Duodenal mucosa (tissue), 2 donors: ENCODE data around the gene CST11.

Experiments used
- H3K27ac ChIP-seq: one replicate; pipeline ENCODE4 v1.7.0; 2013; ENCODE audit warnings: low read depth, low read length
- H3K27me3 ChIP-seq, 2 donors: one replicate each; pipeline ENCODE4 v1.7.0; 2013; ENCODE audit warnings: low read length in 2 of 2, control low read depth in 1 of 2; ENCODE audit not compliant: insufficient read depth in 2 of 2, control insufficient read depth in 1 of 2
- H3K36me3 ChIP-seq, 2 donors: one replicate each; pipeline ENCODE4 v1.7.0; 2013; ENCODE audit warnings: low read length in 2 of 2, control low read depth in 1 of 2; ENCODE audit not compliant: insufficient read depth in 2 of 2, control insufficient read depth in 1 of 2
- H3K4me1 ChIP-seq, 2 donors: one replicate each; pipeline ENCODE4 v1.7.0; 2013; ENCODE audit warnings: low read length in 2 of 2, control low read depth in 1 of 2; ENCODE audit not compliant: insufficient read depth in 2 of 2, control insufficient read depth in 1 of 2
- H3K4me3 ChIP-seq, 2 donors: one replicate each; pipeline ENCODE4 v1.7.0; 2013; ENCODE audit warnings: low read length in 2 of 2, low read depth in 1 of 2
- H3K9ac ChIP-seq, 2 donors: one replicate each; pipeline ENCODE4 v1.7.0; 2013; ENCODE audit warnings: low read length in 2 of 2, low read depth in 1 of 2
- H3K9me3 ChIP-seq, 2 donors: one replicate each; pipeline ENCODE4 v1.7.0; 2013; ENCODE audit warnings: low read length in 2 of 2, control low read depth in 1 of 2; ENCODE audit not compliant: control insufficient read depth in 1 of 2

Gene CST11

GRCh38 chr20:23456409-23456808, 3.7 kb upstream of the CST11 start:
- Histone ChIP-seq H3K27ac (no peak overlapping the region), H3K9me3 (peaks cover 0 to 3% of the 10 kb centered on the region in 2 donors), H3K4me1 (no peaks in the 10 kb centered on the region), H3K9ac (no peak overlapping the region), H3K27me3 (peaks cover 3 to 5% of the 10 kb centered on the region in 2 donors), H3K4me3 (no peak overlapping the region), H3K36me3 (no peaks in the 10 kb centered on the region)

- Histone ChIP-seq H3K27me3 (peaks cover 3 to 5% of the 10 kb centered on the region in 2 donors), H3K27ac (no peak overlapping the region), H3K9me3 (peaks cover 0 to 3% of the 10 kb centered on the region in 2 donors), H3K9ac (no peak overlapping the region), H3K36me3 (no peaks in the 10 kb centered on the region), H3K4me3 (no peak overlapping the region), H3K4me1 (no peaks in the 10 kb centered on the region)
Measured at GRCh38 chr20:23455639-23456038, 3.0 kb upstream of the CST11 start.

- peaks cover 0 to 3% of the 10 kb centered on the region in 2 donors for H3K9me3 ChIP-seq
- no peaks in the 10 kb centered on the region for H3K36me3 ChIP-seq
- no peak overlapping the region for H3K9ac ChIP-seq
- H3K27me3 ChIP-seq, result peaks cover 3 to 5% of the 10 kb centered on the region in 2 donors
- no peaks in the 10 kb centered on the region for H3K4me1 ChIP-seq
- no peak overlapping the region for H3K4me3 ChIP-seq
- H3K27ac ChIP-seq, result no peak overlapping the region
Measured at GRCh38 chr20:23454816-23455215, 2.1 kb upstream of the CST11 start.

- Histone ChIP-seq H3K9ac (no peak overlapping the region), H3K27ac (no peak overlapping the region), H3K27me3 (peaks cover 3 to 5% of the 10 kb centered on the region in 2 donors), H3K4me3 (no peak overlapping the region), H3K9me3 (peaks cover 0 to 3% of the 10 kb centered on the region in 2 donors), H3K36me3 (no peaks in the 10 kb centered on the region), H3K4me1 (no peaks in the 10 kb centered on the region)
Measured at GRCh38 chr20:23453549-23454543, 1.2 kb upstream of the CST11 start.

GRCh38 chr20:23451956-23452487, 654 bp downstream of the CST11 start:
- H3K9me3 ChIP-seq, result peaks cover 0 to 3% of the 10 kb centered on the region in 2 donors
- H3K9ac ChIP-seq, result no peak overlapping the region
- H3K27ac ChIP-seq, result no peak overlapping the region
- H3K36me3 ChIP-seq, result no peaks in the 10 kb centered on the region
- no peak overlapping the region for H3K4me3 ChIP-seq
- H3K4me1 ChIP-seq, result no peaks in the 10 kb centered on the region
- H3K27me3 ChIP-seq, result peaks cover 0 to 5% of the 10 kb centered on the region in 2 donors

- Histone ChIP-seq H3K27ac (no peak overlapping the region), H3K4me1 (no peaks in the 10 kb centered on the region), H3K27me3 (peaks cover 0 to 5% of the 10 kb centered on the region in 2 donors), H3K9me3 (peaks cover 0 to 3% of the 10 kb centered on the region in 2 donors), H3K4me3 (no peak overlapping the region), H3K36me3 (no peaks in the 10 kb centered on the region), H3K9ac (no peak overlapping the region)
Measured at GRCh38 chr20:23450877-23451276, 1.8 kb downstream of the CST11 start.

- H3K9me3 ChIP-seq, result no peaks in the 10 kb centered on the region
- no peaks in the 10 kb centered on the region for H3K36me3 ChIP-seq
- no peaks in the 10 kb centered on the region for H3K4me1 ChIP-seq
- H3K27me3 ChIP-seq, result peaks cover 0 to 5% of the 10 kb centered on the region in 2 donors
- no peak overlapping the region for H3K27ac ChIP-seq
- H3K9ac ChIP-seq, result no peak overlapping the region
- no peak overlapping the region for H3K4me3 ChIP-seq
Measured at GRCh38 chr20:23449421-23449820, 3.3 kb downstream of the CST11 start.

GRCh38 chr20:23448167-23448566, 4.5 kb downstream of the CST11 start:
- H3K27me3 ChIP-seq, result peaks cover 0 to 5% of the 10 kb centered on the region in 2 donors
- no peaks in the 10 kb centered on the region for H3K9me3 ChIP-seq
- H3K36me3 ChIP-seq, result no peaks in the 10 kb centered on the region
- H3K27ac ChIP-seq, result no peak overlapping the region
- no peak overlapping the region for H3K9ac ChIP-seq
- no peaks in the 10 kb centered on the region for H3K4me1 ChIP-seq
- no peak overlapping the region for H3K4me3 ChIP-seq

- Histone ChIP-seq H3K9ac (no peak overlapping the region), H3K27ac (no peak overlapping the region), H3K9me3 (no peaks in the 10 kb centered on the region), H3K27me3 (no peaks in the 10 kb centered on the region), H3K4me1 (no peaks in the 10 kb centered on the region), H3K36me3 (no peaks in the 10 kb centered on the region), H3K4me3 (no peak overlapping the region)
Measured at GRCh38 chr20:23446505-23446904, 6.2 kb downstream of the CST11 start.

- Histone ChIP-seq H3K4me3 (no peak overlapping the region), H3K27me3 (no peaks in the 10 kb centered on the region), H3K9ac (no peak overlapping the region), H3K27ac (no peak overlapping the region), H3K36me3 (no peaks in the 10 kb centered on the region), H3K4me1 (no peaks in the 10 kb centered on the region), H3K9me3 (no peaks in the 10 kb centered on the region)
Measured at GRCh38 chr20:23445596-23446217, 7.0 kb downstream of the CST11 start.
